ENCODE measurements around the gene YIPF2. TPM values are rescaled to one million over a fixed set of nuclear protein-coding genes. Genes with fewer than 3 reads are reported as not detected.

The YIPF2 gene
- total RNA-seq, 2 experiments from 2014 or later: 21.1 to 21.7 TPM

DNA sequence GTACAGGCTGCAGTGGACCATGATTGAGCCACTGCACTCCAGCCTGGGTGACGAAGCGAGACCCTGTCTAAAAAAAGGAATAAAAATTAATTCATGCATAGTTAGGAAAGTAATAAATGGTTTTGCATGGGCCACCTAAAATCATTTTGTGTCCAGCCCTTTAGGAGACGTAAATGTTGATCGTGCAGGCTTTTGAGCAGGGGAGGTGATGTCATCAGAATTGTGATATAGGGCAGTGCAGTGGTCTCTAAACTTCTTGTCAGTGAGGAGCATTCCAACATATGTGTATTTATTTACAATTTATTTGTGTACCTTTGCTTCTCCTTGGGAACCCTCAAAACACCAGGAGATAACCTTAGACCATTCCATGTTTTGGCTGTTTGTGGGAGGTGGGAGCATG, 35.4 kb upstream of the YIPF2 start:
- DNase-seq (no peak), ATAC-seq (ENCODE audit: poor library complexity) (no peak)
- Histone ChIP-seq H3K4me1 (ENCODE audit: insufficient read depth, low read length) (peaks cover 54% of the 10 kb centered on the region), H3K9me3 (ENCODE audit: control insufficient read depth in 1 of 2, insufficient read depth in 1 of 2, low read length in 2 of 2) (no peaks in the 10 kb centered on the region), H3K27me3 (ENCODE audit: control insufficient read depth in 1 of 2, insufficient read depth in 2 of 2, low read length in 2 of 2) (no peaks in the 10 kb centered on the region), H3K36me3 (ENCODE audit: insufficient read depth, low read length) (no peaks in the 10 kb centered on the region), H3K27ac (ENCODE audit: low read depth in 1 of 2, low read length in 2 of 2) (peak overlapping the region; percentile 37 to 54), H3K4me3 (ENCODE audit: low read length) (no peak overlapping the region)
- H3K4me1 Mint-ChIP-seq (ENCODE audit: low read depth): peaks cover 56% of the 10 kb centered on the region
- POLR2A ChIA-PET: interaction anchor here (2.0 kb wide), 1 partner anchor 411 kb away, joined by 4 read pairs; no protein-coding TSS in a partner anchor
- intact Hi-C loops (cut with DNase I, micrococcal nuclease): loop anchor here in 1 of 2 experiments (2.0 to 10.0 kb wide), 3 partner anchors 21 to 131 kb away; partner anchors contain the start of genes TIMM29 and YIPF2
- CTCF ChIA-PET: interaction anchor here (2.6 kb wide), 1 partner anchor 22 kb away, joined by 8 read pairs; no protein-coding TSS in a partner anchor
- TF ChIP-seq, protein P1, sequence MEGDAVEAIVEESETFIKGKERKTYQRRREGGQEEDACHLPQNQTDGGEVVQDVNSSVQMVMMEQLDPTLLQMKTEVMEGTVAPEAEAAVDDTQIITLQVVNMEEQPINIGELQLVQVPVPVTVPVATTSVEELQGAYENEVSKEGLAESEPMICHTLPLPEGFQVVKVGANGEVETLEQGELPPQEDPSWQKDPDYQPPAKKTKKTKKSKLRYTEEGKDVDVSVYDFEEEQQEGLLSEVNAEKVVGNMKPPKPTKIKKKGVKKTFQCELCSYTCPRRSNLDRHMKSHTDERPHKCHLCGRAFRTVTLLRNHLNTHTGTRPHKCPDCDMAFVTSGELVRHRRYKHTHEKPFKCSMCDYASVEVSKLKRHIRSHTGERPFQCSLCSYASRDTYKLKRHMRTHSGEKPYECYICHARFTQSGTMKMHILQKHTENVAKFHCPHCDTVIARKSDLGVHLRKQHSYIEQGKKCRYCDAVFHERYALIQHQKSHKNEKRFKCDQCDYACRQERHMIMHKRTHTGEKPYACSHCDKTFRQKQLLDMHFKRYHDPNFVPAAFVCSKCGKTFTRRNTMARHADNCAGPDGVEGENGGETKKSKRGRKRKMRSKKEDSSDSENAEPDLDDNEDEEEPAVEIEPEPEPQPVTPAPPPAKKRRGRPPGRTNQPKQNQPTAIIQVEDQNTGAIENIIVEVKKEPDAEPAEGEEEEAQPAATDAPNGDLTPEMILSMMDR (IDR thresholded peaks at IDR 0.05): no peak
- peaks cover 8% of the 10 kb centered on the region for H3K36me3 Mint-ChIP-seq (ENCODE audit: low read depth)
- H3K4me3 Mint-ChIP-seq: peak overlapping the region; percentile 94
- H3K9me3 Mint-ChIP-seq: no peaks in the 10 kb centered on the region
- no peaks in the 10 kb centered on the region for H3K27me3 Mint-ChIP-seq
- H3K27ac Mint-ChIP-seq: peak overlapping the region; percentile 88

DNA sequence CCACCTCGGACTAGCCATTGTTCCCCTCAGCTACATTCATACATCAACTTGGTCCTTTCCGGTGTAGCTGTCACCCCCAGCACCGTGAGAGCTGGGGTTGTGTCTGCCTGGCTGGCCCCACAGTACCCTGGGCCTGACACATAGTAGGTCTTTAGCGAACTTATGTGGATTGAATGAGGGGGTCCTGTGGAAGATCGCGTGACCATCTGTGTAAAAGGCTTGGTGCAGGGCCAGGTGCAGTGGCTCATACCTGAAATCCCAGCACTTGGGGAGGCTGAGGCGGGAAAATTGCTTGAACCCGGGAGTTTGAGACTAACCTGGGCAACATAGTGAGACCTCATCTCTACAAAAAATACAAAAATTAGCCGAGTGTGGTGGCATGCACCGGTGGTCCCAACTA, 34.4 kb upstream of the YIPF2 start:
- H3K27ac ChIP-seq (ENCODE audit: low read depth in 1 of 2, low read length in 2 of 2): peak overlapping the region in 1 of 2 donors; percentile 54
- intact Hi-C loops (cut with DNase I, micrococcal nuclease): loop anchor here in 1 of 2 experiments (2.0 to 10.0 kb wide), 3 partner anchors 20 to 132 kb away; partner anchors contain the start of genes TIMM29 and YIPF2

DNA sequence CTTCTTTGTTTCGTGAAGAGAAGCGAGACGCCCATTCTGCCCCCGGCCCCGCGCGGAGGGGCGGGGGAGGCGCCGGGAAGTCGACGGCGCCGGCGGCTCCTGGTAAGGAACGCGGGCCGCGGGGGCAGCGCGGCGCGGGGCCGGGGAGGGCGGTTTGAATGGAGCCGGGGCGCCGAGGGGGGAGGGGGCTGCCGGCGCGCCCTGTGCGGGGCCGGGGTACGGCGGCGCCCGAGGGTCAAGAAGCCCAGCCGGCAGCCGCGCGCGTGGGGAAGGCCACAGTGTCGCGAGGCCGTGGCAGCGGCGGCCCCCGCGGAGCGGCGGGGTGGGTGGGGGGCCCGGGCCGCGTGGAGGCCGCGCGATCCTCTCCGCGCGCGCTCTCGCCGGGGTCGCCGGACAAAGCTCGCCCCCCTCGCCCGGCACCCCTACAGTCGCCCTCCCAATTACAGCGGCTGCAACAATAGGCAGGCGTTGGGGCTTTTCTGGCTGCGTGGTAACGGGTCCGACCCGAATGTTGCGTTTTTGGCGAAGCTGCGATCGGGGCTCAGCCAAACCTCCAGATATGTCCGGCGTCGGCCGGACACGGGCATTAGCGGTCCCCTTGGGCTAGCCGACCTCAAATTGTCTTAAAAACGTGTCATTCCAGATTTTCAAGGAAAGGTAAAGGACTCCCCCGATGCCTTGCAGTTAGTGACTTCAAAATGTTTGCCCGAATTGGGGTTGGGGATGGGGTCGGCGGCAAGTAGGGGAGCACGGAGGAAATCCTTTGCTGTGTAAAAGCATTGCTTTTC, 32.8 kb upstream of the YIPF2 start:
- ChIA-PET POLR2A (interaction anchor here (1.0 to 1.7 kb wide), 6 partner anchors 12 to 130 kb away, joined by 3 to 8 read pairs (median 4); no protein-coding TSS in a partner anchor), CTCF (interaction anchor here (0.9 to 2.6 kb wide), 2 partner anchors 19 to 25 kb away, joined by 4 to 8 read pairs; no protein-coding TSS in a partner anchor)
- no peaks in the 10 kb centered on the region for H3K27me3 ChIP-seq (ENCODE audit: control insufficient read depth in 1 of 2, insufficient read depth in 2 of 2, low read length in 2 of 2)
- ATAC-seq (ENCODE audit: poor library complexity) (no peak), DNase-seq (no peak)
- peaks cover 46% of the 10 kb centered on the region for H3K4me1 ChIP-seq (ENCODE audit: insufficient read depth, low read length)
- H3K4me3 ChIP-seq (ENCODE audit: low read length): peak overlapping the region; percentile 87
- Mint-ChIP-seq H3K4me3 (peak overlapping the region; percentile 94), H3K4me1 (ENCODE audit: low read depth) (peaks cover 43% of the 10 kb centered on the region), H3K9me3 (no peaks in the 10 kb centered on the region), H3K27me3 (no peaks in the 10 kb centered on the region), H3K36me3 (ENCODE audit: low read depth) (peaks cover 8% of the 10 kb centered on the region), H3K27ac (peak overlapping the region; percentile 88)
- no peaks in the 10 kb centered on the region for H3K36me3 ChIP-seq (ENCODE audit: insufficient read depth, low read length)
- TF ChIP-seq, protein P1 (IDR thresholded peaks at IDR 0.05): no peak
- intact Hi-C loops (cut with DNase I, micrococcal nuclease): loop anchor here (2.0 to 10.0 kb wide), 3 partner anchors 34 to 134 kb away; partner anchors contain the start of genes TIMM29 (in 1 of the 2) and YIPF2 (in 1 of the 2)
- H3K9me3 ChIP-seq (ENCODE audit: control insufficient read depth in 1 of 2, insufficient read depth in 1 of 2, low read length in 2 of 2): no peaks in the 10 kb centered on the region
- peak overlapping the region in 1 of 2 donors; percentile 64 for H3K27ac ChIP-seq (ENCODE audit: low read depth in 1 of 2, low read length in 2 of 2)

More for the DNA sequence above, 34.4 kb upstream of the YIPF2 start:
- Histone ChIP-seq H3K36me3 (ENCODE audit: insufficient read depth, low read length) (no peaks in the 10 kb centered on the region), H3K4me1 (ENCODE audit: insufficient read depth, low read length) (peaks cover 46% of the 10 kb centered on the region), H3K4me3 (ENCODE audit: low read length) (no peak overlapping the region), H3K27me3 (ENCODE audit: control insufficient read depth in 1 of 2, insufficient read depth in 2 of 2, low read length in 2 of 2) (no peaks in the 10 kb centered on the region), H3K9me3 (ENCODE audit: control insufficient read depth in 1 of 2, insufficient read depth in 1 of 2, low read length in 2 of 2) (no peaks in the 10 kb centered on the region)
- POLR2A ChIA-PET: interaction anchor here (2.0 kb wide), 1 partner anchor 412 kb away, joined by 4 read pairs; no protein-coding TSS in a partner anchor
- H3K9me3 Mint-ChIP-seq: no peaks in the 10 kb centered on the region
- no peaks in the 10 kb centered on the region for H3K27me3 Mint-ChIP-seq
- CTCF ChIA-PET: interaction anchor here (2.6 kb wide), 1 partner anchor 21 kb away, joined by 8 read pairs; no protein-coding TSS in a partner anchor
- H3K4me3 Mint-ChIP-seq: peak overlapping the region; percentile 94
- peak overlapping the region; percentile 88 for H3K27ac Mint-ChIP-seq
- TF ChIP-seq, protein P1 (IDR thresholded peaks at IDR 0.05): no peak
- H3K36me3 Mint-ChIP-seq (ENCODE audit: low read depth): peaks cover 8% of the 10 kb centered on the region
- no peak for DNase-seq
- no peak for ATAC-seq (ENCODE audit: poor library complexity)
- peaks cover 47% of the 10 kb centered on the region for H3K4me1 Mint-ChIP-seq (ENCODE audit: low read depth)
